Trophoblast cell (in vitro differentiated cells and primary cell): ENCODE measurements around the gene CMTM4.

Experiments used
- DNase-seq, 2 donors: peaks; one replicate each; pipeline ENCODE4 v3.0.0-alpha.2; 2016
- H2AFZ ChIP-seq: 2 replicates; pipeline ENCODE4 v1.6.1; 2013; ENCODE audit warnings: low read length, moderate library complexity, mild to moderate bottlenecking; ENCODE audit not compliant: insufficient read depth, poor library complexity
- H2AK5ac ChIP-seq: 2 replicates; pipeline ENCODE4 v1.6.1; 2013; ENCODE audit warnings: mild to moderate bottlenecking, low read length
- H2BK120ac ChIP-seq: 2 replicates; pipeline ENCODE4 v1.6.1; 2013; ENCODE audit warnings: low read length, mild to moderate bottlenecking, moderate library complexity; ENCODE audit not compliant: insufficient read depth, poor library complexity
- H2BK12ac ChIP-seq: 2 replicates; pipeline ENCODE4 v1.6.1; 2013; ENCODE audit warnings: mild to moderate bottlenecking, low read length, moderate library complexity
- H2BK5ac ChIP-seq: 2 replicates; pipeline ENCODE4 v1.6.1; 2013; ENCODE audit warnings: low read length, low read depth, moderate library complexity, mild to moderate bottlenecking; ENCODE audit not compliant: poor library complexity
- H3K14ac ChIP-seq: 2 replicates; pipeline ENCODE4 v1.6.1; 2013; ENCODE audit warnings: mild to moderate bottlenecking, low read length
- H3K18ac ChIP-seq: 2 replicates; pipeline ENCODE4 v1.6.1; 2013; ENCODE audit warnings: mild to moderate bottlenecking, low read length
- H3K23ac ChIP-seq: 2 replicates; pipeline ENCODE4 v1.6.1; 2013; ENCODE audit warnings: low read length
- H3K27ac ChIP-seq: 2 replicates; pipeline ENCODE4 v1.5.1; 2013; ENCODE audit warnings: low read depth, mild to moderate bottlenecking, inconsistent platforms, low read length, moderate library complexity
- H3K27me3 ChIP-seq: 2 replicates; pipeline ENCODE4 v1.6.1; 2013; ENCODE audit warnings: inconsistent platforms, mild to moderate bottlenecking, low read length, moderate library complexity; ENCODE audit not compliant: insufficient read depth
- H3K36me3 ChIP-seq, 2 experiments: 1 replicate in 1 of 2; 2 replicates in 1 of 2; pipeline ENCODE4 v1.6.1; 2013; ENCODE audit warnings: low read length in 2 of 2, mild to moderate bottlenecking in 2 of 2, moderate library complexity in 1 of 2; ENCODE audit not compliant: insufficient read depth in 2 of 2, control insufficient read depth in 1 of 2
- H3K4ac ChIP-seq: 2 replicates; pipeline ENCODE4 v1.6.1; 2013; ENCODE audit warnings: low read depth, mild to moderate bottlenecking, low read length, moderate library complexity
- H3K4me1 ChIP-seq, 2 experiments: 1 replicate in 1 of 2; 2 replicates in 1 of 2; pipeline ENCODE4 v1.6.1; 2013; ENCODE audit warnings: low read length in 2 of 2, mild to moderate bottlenecking in 2 of 2, moderate library complexity in 1 of 2; ENCODE audit not compliant: insufficient read depth in 2 of 2, control insufficient read depth in 1 of 2
- H3K4me2 ChIP-seq: 2 replicates; pipeline ENCODE4 v1.6.1; 2013; ENCODE audit warnings: inconsistent platforms, mild to moderate bottlenecking, low read length, moderate library complexity
- H3K4me3 ChIP-seq: 2 replicates; pipeline ENCODE4 v1.5.1; 2013; ENCODE audit warnings: mild to moderate bottlenecking, low read depth, low read length, inconsistent platforms
- H3K79me1 ChIP-seq: one replicate; pipeline ENCODE4 v1.6.1; 2013; ENCODE audit warnings: low read length
- H3K79me2 ChIP-seq: 2 replicates; pipeline ENCODE4 v1.6.1; 2013; ENCODE audit warnings: low read length, mild to moderate bottlenecking; ENCODE audit not compliant: control insufficient read depth, insufficient read depth, poor library complexity
- H3K9ac ChIP-seq: 2 replicates; pipeline ENCODE4 v1.6.1; 2013; ENCODE audit warnings: mild to moderate bottlenecking, low read length
- H3K9me3 ChIP-seq: 2 replicates; pipeline ENCODE4 v1.6.1; 2013; ENCODE audit warnings: low read depth, mild to moderate bottlenecking, control low read depth, inconsistent platforms, low read length; ENCODE audit not compliant: insufficient read depth
- H4K12ac ChIP-seq: 2 replicates; pipeline ENCODE4 v1.6.1; 2013; ENCODE audit warnings: low read depth, mild to moderate bottlenecking, low read length, moderate library complexity
- H4K8ac ChIP-seq: 2 replicates; pipeline ENCODE4 v1.6.1; 2013; ENCODE audit warnings: low read depth, mild to moderate bottlenecking, low read length, moderate library complexity
- H4K91ac ChIP-seq: one replicate; pipeline ENCODE4 v1.6.1; 2013; ENCODE audit warnings: low read depth, mild to moderate bottlenecking, low read length, moderate library complexity
- WGBS: extraction: QIAGEN DNeasy Blood & Tissue Kit; methylation state at CpG from one replicate; pipeline ENCODE4 v1.1.7; 2013; ENCODE audit warnings: missing lambda C conversion rate; ENCODE audit not compliant: insufficient read length, insufficient coverage; ENCODE audit errors: extremely low coverage; 5-methylcytosine and 5-hydroxymethylcytosine counted together

The CMTM4 gene

DNA sequence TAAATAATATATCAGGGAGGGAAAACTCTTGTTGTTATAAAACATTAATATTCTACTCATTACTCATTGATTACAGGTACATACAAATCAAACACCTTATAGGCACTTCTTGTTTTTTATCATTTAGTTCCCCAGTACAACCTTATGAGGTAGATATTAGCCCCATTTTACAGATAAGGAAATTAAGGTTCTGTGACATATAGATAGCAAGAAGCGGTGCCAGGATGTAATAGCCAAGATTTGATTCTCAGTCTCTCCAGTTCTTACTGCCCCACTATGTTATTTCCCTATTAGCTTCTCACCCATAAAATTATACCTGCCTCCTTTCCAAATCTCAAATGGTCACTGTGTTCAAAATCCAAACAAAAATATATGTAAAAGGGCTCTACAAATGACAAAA is 55.2 kb downstream of the CMTM4 start:
- Histone ChIP-seq H3K36me3 (no peaks in the 10 kb centered on the region), H2AFZ (no peak overlapping the region), H3K79me1 (no peaks in the 10 kb centered on the region), H4K8ac (no peak overlapping the region), H3K9me3 (peaks cover 2% of the 10 kb centered on the region), H2BK5ac (no peak overlapping the region), H3K4ac (no peak overlapping the region), H4K91ac (no peak overlapping the region), H3K79me2 (no peaks in the 10 kb centered on the region), H3K4me1 (no peaks in the 10 kb centered on the region), H3K18ac (no peak overlapping the region), H3K4me3 (no peak overlapping the region), H3K14ac (no peak overlapping the region), H2BK120ac (no peak overlapping the region), H2AK5ac (no peak overlapping the region), H2BK12ac (no peak overlapping the region), H3K23ac (no peak overlapping the region), H3K4me2 (no peak overlapping the region), H3K9ac (no peak overlapping the region), H4K12ac (no peak overlapping the region), H3K27ac (no peak overlapping the region), H3K27me3 (no peaks in the 10 kb centered on the region)
- DNase-seq = no peak
- WGBS = no CpG with 5 or more reads among the region's 1 CpG

DNA sequence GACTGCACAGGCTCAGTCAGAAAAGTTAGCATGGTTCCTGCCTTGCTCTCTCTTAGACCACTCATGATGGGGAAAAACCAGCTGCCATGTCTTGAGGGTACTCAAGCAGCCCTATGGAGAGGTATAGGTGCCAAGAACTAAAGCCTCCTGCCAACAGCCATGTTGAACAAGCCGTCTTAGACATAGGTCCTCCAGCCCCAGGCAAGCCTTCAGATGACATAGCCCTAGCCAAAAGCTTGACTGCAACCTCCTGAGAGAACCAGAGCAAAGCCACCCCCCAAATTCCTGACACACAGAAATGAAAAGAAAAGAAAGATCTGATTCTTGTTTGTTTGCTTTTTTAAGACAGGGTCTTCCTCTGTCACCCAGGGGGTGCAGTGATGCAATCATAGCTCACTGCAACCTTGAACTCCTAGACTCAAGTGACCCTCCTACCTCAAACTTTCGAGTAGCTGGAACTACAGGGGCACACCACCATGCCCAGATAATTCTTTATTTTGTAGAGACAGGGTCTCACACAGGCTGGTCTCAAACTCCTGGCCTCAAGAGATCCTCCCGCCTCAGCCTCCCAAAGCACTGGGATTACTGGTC is 55.7 kb downstream of the CMTM4 start:
- H2BK12ac ChIP-seq = no peak overlapping the region
- no CpG with 5 or more reads among the region's 3 CpGs for WGBS
- no peak overlapping the region for H4K8ac ChIP-seq
- no peak overlapping the region for H3K18ac ChIP-seq
- no peak overlapping the region for H2AFZ ChIP-seq
- no peak overlapping the region for H3K14ac ChIP-seq
- no peak overlapping the region for H2AK5ac ChIP-seq
- no peak for DNase-seq
- no peak overlapping the region for H3K9ac ChIP-seq
- no peak overlapping the region for H3K4me2 ChIP-seq
- H3K23ac ChIP-seq = no peak overlapping the region
- no peak overlapping the region for H3K27ac ChIP-seq
- H3K9me3 ChIP-seq = peaks cover 2% of the 10 kb centered on the region
- no peaks in the 10 kb centered on the region for H3K27me3 ChIP-seq
- H3K36me3 ChIP-seq = no peaks in the 10 kb centered on the region
- no peaks in the 10 kb centered on the region for H3K79me2 ChIP-seq
- no peaks in the 10 kb centered on the region for H3K4me1 ChIP-seq
- H3K4me3 ChIP-seq = no peak overlapping the region
- no peak overlapping the region for H2BK120ac ChIP-seq
- H3K4ac ChIP-seq = no peak overlapping the region
- H2BK5ac ChIP-seq = no peak overlapping the region
- H3K79me1 ChIP-seq = no peaks in the 10 kb centered on the region
- H4K91ac ChIP-seq = no peak overlapping the region
- no peak overlapping the region for H4K12ac ChIP-seq

- H3K9ac ChIP-seq = no peak overlapping the region
- no peak overlapping the region for H4K12ac ChIP-seq
- peaks cover 2% of the 10 kb centered on the region for H3K9me3 ChIP-seq
- no peak overlapping the region for H2AK5ac ChIP-seq
- H3K27me3 ChIP-seq = no peaks in the 10 kb centered on the region
- H3K36me3 ChIP-seq = peaks cover 0 to 4% of the 10 kb centered on the region in 2 experiments
- no peak overlapping the region for H3K4ac ChIP-seq
- H3K79me2 ChIP-seq = no peaks in the 10 kb centered on the region
- WGBS = no CpG with 5 or more reads among the region's 6 CpGs
- no peak overlapping the region for H3K14ac ChIP-seq
- no peaks in the 10 kb centered on the region for H3K4me1 ChIP-seq
- H2BK12ac ChIP-seq = no peak overlapping the region
- H3K4me3 ChIP-seq = no peak overlapping the region
- H3K79me1 ChIP-seq = no peaks in the 10 kb centered on the region
- H2AFZ ChIP-seq = no peak overlapping the region
- DNase-seq = peak; percentile 89 to 92
- no peak overlapping the region for H3K4me2 ChIP-seq
- no peak overlapping the region for H3K18ac ChIP-seq
- H4K8ac ChIP-seq = no peak overlapping the region
- H3K27ac ChIP-seq = no peak overlapping the region
- no peak overlapping the region for H2BK5ac ChIP-seq
- no peak overlapping the region for H3K23ac ChIP-seq
- H2BK120ac ChIP-seq = no peak overlapping the region
- H4K91ac ChIP-seq = no peak overlapping the region
Measured at GRCh38 chr16:66639091-66639885, 57.3 kb downstream of the CMTM4 start.

GRCh38 chr16:66637806-66638205 is 58.7 kb downstream of the CMTM4 start:
- Histone ChIP-seq H3K4me2 (no peak overlapping the region), H3K18ac (no peak overlapping the region), H3K27ac (no peak overlapping the region), H2BK120ac (no peak overlapping the region), H3K27me3 (no peaks in the 10 kb centered on the region), H4K12ac (no peak overlapping the region), H4K8ac (no peak overlapping the region), H3K4me3 (no peak overlapping the region), H4K91ac (no peak overlapping the region), H2AK5ac (no peak overlapping the region), H3K79me2 (no peaks in the 10 kb centered on the region), H2AFZ (no peak overlapping the region), H3K79me1 (no peaks in the 10 kb centered on the region), H3K9ac (no peak overlapping the region), H3K14ac (no peak overlapping the region), H2BK5ac (no peak overlapping the region), H3K4me1 (no peaks in the 10 kb centered on the region), H3K36me3 (peaks cover 0 to 4% of the 10 kb centered on the region in 2 experiments), H2BK12ac (no peak overlapping the region), H3K4ac (no peak overlapping the region), H3K23ac (no peak overlapping the region), H3K9me3 (peaks cover 2% of the 10 kb centered on the region)
- no CpG with 5 or more reads among the region's 3 CpGs for WGBS
- peak in 1 of 2 donors; percentile 51 for DNase-seq
